Tongue (tissue), 2 donors: Measurements from ENCODE around the gene VAC14. TPM values are rescaled to one million over a fixed set of nuclear protein-coding genes. Genes with fewer than 3 reads are reported as not detected.

Experiments
- DNase-seq: peaks from one replicate; pipeline ENCODE4 v3.0.0-alpha.2; 2015
- total RNA-seq: library from RNA; depleted of rRNA; stranded (reverse); fragments of >200 nt; gene quantifications from one replicate; pipeline ENCODE4 v1.2.3, GENCODE V29; 2014

The VAC14 gene
- total RNA-seq, 1 donor from 2014 or later: 23.8 TPM

- DNase-seq: peak; percentile 78
These were observed 75.7 kb downstream of the VAC14 start for GRCh38 chr16:70725024-70725911.

GRCh38 chr16:70724146-70725023, 76.6 kb downstream of the VAC14 start:
- DNase-seq: no peak

GRCh38 chr16:70723740-70724145, 77.2 kb downstream of the VAC14 start:
- no peak for DNase-seq

DNA sequence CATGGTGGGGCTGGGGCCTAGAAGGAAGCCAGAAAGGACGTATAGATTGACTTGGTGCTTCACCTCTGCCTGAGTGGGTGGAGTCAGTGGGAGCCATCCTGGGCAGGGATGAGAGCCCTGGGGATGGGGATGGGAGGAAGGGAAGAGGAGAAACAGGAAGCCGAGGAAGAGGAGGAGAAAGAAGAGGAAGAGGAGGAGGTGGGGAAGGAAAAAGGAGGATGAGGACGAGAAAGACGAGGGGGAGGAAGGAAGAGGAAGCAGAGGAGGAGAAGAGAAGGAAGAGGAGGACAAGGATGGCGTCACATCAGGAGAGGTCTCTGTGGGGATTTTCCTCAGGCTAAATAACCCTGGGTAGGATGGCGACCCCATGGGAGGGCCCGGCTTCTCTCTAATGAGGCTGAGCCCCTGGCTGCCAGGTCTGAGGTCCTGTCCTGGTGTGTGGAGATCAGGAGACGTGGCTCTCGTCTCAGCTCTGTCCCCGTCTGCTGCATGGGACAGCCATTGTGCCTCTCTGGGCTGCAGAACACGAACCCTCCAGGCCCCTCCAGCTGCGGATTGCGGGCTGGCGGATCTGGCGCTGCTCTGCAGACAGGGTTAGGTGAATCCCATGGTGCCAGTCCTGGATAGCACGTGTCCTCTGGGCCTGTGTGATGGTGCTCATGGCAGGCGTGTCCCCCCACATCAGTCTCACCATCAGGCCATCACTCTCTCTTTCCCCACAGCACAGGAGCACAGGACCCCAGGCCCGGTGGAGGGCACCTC, 79.6 kb downstream of the VAC14 start:
- no peak for DNase-seq

DNA sequence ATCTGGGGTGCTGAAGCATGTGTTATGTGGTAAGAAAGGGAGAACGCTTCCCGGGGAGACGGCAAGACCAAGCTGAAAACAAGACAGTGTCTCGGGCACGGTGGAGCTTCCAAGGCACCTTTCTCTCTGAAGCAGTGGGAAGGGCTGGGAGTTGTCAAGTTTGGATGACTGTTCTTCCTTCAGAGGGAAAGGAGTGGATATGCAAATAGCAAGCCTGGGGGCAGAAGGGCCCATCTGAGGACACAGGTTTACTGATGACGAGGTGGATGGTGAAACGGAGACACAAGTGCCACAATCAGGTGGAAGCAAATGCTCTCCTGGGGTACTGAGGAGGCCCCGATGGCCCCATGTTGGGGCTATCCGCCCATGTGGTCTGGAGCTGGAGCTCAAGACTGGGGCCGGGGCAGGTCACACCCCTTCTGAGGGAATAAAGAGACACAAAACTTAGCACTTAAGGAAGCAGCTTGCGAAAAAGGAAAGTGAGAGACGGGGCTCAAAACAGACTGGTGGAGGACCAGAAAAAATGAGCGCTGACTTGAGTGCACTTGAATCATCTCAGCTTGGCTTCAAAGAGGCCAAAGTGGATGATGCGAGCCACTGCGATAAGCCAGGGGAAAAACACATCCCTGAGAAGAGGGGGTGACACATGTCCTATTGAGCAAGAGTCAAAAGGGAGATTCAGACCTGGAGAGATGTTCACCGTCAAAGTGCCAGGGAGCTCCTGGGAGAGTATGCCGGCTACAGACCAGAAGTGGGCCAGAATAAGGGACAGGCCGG, 80.3 kb downstream of the VAC14 start:
- no peak for DNase-seq

DNA sequence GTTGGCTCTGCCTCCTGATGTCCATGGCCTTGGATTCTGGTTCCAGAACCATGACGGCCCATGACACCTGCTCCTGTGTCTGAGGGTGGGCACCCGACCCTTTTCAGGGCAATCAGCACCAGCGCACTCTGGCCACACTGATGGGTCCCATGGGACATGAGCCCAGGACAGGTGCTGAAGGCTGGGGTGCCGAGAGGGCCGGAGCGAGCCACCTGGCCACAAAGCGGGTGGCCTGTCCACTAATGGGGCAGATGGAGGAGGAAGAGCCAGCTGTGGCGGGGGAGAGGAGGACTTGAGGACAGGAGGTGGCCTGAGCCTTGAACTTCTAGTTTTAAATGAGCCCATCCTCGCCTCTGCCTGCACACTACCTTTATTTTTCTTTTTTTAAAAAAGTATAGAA, 83.9 kb downstream of the VAC14 start:
- no peak for DNase-seq

GRCh38 chr16:70715860-70716357, 85.0 kb downstream of the VAC14 start:
- peak; percentile 92 for DNase-seq

GRCh38 chr16:70715055-70715858, 85.7 kb downstream of the VAC14 start:
- peak; percentile 93 for DNase-seq

- peak; percentile 54 for DNase-seq
These were observed 86.3 kb downstream of the VAC14 start for GRCh38 chr16:70714581-70715054.

- peak; percentile 81 for DNase-seq
These were observed 87.1 kb downstream of the VAC14 start for GRCh38 chr16:70713824-70714223.

DNA sequence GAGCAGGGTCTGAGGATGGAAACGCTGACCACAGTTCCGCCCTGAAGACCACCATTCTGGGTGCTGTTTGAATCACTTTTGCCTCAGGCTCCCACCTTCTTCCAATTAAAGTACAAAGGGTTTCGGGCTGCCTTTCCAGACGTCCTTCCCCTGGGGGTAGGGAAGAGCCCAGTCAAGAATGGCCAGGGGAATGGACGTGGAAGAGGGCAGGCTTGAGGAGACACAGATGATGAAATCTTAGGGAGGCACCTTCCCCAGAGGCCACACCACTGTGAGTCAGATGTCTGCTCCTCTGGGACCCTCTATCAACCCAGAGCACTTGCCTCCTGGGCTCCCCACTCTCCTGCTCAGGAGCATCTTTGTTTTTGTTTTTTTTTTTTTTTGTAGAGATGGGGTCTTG, 87.6 kb downstream of the VAC14 start:
- no peak for DNase-seq

- no peak for DNase-seq
These were observed 88.0 kb downstream of the VAC14 start for GRCh38 chr16:70712942-70713341.

DNA sequence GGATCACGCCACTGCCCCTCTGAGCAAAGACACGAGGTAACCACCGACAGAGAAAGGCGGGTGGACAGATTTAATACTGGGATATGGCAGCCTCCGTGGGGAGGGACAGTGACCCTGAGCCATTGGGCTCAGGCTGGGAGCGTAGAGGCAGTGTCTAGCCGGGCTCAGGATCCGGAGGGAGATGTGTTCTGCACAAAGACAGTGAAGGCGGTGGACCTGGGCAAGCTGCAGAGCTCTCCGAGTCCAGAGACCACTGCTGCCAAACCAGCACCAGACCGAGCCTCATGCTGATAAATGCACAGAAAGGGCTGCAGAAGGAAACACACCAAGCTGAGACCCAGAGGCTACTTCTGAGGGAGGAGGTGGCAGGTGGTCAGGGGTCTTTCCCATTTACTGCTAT, 88.6 kb downstream of the VAC14 start:
- no peak for DNase-seq

GRCh38 chr16:70711211-70712031, 89.5 kb downstream of the VAC14 start:
- DNase-seq: peak; percentile 44

- no peak for DNase-seq
These were observed 90.3 kb downstream of the VAC14 start for GRCh38 chr16:70710422-70711210.

DNA sequence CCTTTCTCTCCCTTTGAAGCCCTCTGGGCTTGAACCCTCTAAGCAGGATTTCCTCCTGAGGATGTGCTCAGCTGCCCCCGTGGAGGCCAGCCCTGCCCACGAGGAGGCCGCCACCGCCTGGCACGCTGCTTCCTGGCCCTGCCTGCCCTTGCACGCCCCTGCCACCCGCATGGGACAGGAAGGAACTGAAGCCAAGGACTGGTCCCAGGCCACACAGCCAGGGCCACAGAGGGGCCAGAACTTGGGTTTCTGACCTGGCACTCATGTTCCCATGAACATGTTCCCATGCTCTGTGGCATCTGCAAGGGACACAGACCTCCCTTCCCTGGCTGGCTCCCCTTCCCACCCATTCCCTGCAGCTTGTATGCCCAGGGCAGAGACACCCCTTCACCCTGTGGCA, 91.0 kb downstream of the VAC14 start:
- DNase-seq: no peak

DNA sequence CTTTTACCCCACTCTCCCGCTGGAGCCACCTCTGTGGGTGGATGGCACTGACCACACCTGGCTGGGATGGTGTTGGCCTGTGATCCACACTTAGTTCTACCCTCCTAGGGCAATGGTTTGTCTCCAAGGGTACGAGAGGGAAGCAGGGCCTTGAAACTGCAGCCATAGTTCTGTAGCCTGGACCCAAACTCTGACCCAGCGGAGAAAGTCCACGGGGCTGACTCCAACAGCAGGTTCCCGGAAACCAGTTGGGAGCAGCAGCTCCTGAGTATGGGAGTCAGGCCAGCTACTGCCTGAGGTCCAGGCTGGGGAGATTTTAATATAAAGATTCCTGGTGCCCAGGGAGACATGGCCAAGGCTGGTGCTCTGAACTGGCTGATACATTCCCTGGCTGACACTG, 91.5 kb downstream of the VAC14 start:
- no peak for DNase-seq
